Measurements from ENCODE around the gene MYT1.

- TF ChIP-seq FOXM1 (IDR thresholded peaks at IDR 0.05; ENCODE audit: borderline replicate concordance, low read depth) (no peak), EGR1 (IDR thresholded peaks at IDR 0.05) (no peak), EP300 (IDR thresholded peaks at IDR 0.05; ENCODE audit: borderline replicate concordance) (no peak), MAX (IDR thresholded peaks at IDR 0.05) (no peak), CEBPB (IDR thresholded peaks at IDR 0.05) (no peak), TAF1 (IDR thresholded peaks at IDR 0.05; ENCODE audit: low read depth) (no peak), USF1 (IDR thresholded peaks at IDR 0.05) (no peak)
- TF ChIP-seq, protein P1, sequence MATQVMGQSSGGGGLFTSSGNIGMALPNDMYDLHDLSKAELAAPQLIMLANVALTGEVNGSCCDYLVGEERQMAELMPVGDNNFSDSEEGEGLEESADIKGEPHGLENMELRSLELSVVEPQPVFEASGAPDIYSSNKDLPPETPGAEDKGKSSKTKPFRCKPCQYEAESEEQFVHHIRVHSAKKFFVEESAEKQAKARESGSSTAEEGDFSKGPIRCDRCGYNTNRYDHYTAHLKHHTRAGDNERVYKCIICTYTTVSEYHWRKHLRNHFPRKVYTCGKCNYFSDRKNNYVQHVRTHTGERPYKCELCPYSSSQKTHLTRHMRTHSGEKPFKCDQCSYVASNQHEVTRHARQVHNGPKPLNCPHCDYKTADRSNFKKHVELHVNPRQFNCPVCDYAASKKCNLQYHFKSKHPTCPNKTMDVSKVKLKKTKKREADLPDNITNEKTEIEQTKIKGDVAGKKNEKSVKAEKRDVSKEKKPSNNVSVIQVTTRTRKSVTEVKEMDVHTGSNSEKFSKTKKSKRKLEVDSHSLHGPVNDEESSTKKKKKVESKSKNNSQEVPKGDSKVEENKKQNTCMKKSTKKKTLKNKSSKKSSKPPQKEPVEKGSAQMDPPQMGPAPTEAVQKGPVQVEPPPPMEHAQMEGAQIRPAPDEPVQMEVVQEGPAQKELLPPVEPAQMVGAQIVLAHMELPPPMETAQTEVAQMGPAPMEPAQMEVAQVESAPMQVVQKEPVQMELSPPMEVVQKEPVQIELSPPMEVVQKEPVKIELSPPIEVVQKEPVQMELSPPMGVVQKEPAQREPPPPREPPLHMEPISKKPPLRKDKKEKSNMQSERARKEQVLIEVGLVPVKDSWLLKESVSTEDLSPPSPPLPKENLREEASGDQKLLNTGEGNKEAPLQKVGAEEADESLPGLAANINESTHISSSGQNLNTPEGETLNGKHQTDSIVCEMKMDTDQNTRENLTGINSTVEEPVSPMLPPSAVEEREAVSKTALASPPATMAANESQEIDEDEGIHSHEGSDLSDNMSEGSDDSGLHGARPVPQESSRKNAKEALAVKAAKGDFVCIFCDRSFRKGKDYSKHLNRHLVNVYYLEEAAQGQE (IDR thresholded peaks at IDR 0.05; ENCODE audit: low read depth), result no peak
Measured at GRCh38 chr20:64184795-64185194, 20.5 kb downstream of the MYT1 start.

Data from Ishikawa (cell line).